Common myeloid progenitor, CD34-positive (primary cell): Measurements from ENCODE around the gene DPH6.

ENCODE experiments used
- CTCF ChIA-PET: fragments of 350-600 bp; sonication (Branson Sonifier 250); formaldehyde crosslinking; loops from one replicate; lab custom pipeline; 2021; ENCODE audit warnings: antibody characterized with exemption; lab: Charles Lee
- POLR2A ChIA-PET: fragments of 350-600 bp; sonication (Branson Sonifier 250); formaldehyde crosslinking; loops from one replicate; lab custom pipeline; 2021; ENCODE audit warnings: antibody characterized with exemption; lab: Charles Lee
- DNase-seq, 3 donors: peaks; one replicate each; pipeline versions ENCODE4 v3.0.0 to v3.0.0-alpha.2; 2013
- H3K27ac ChIP-seq, 2 experiments: 1 replicate in 1 of 2; 2 replicates in 1 of 2; pipeline ENCODE4 v1.7.0; 2013; ENCODE audit warnings: inconsistent platforms in 2 of 2, low read length in 2 of 2, mild to moderate bottlenecking in 2 of 2, low read depth in 1 of 2, moderate library complexity in 1 of 2; ENCODE audit not compliant: severe bottlenecking in 2 of 2, insufficient read depth in 1 of 2, poor library complexity in 1 of 2
- H3K27me3 ChIP-seq, 5 experiments: replicated peaks in 2 of 5; 1 replicate in 3 of 5; 2 replicates in 2 of 5; pipeline versions ENCODE4 v1.6.1 to v1.7.0; 2013; ENCODE audit warnings: low read length in 4 of 5, mild to moderate bottlenecking in 2 of 5, moderate library complexity in 2 of 5, inconsistent platforms in 1 of 5; ENCODE audit not compliant: insufficient read depth in 5 of 5, control insufficient read depth in 4 of 5
- H3K36me3 ChIP-seq, 4 experiments: 1 replicate in 2 of 4; 2 replicates in 2 of 4; pipeline versions ENCODE4 v1.6.1 to v1.7.0; 2013; ENCODE audit warnings: low read length in 3 of 4, control low read depth in 1 of 4, mild to moderate bottlenecking in 1 of 4; ENCODE audit not compliant: control insufficient read depth in 4 of 4, insufficient read depth in 4 of 4
- H3K4me1 ChIP-seq, 4 experiments: 1 replicate in 3 of 4; 2 replicates in 1 of 4; pipeline versions ENCODE4 v1.6.1 to v1.7.1; 2013; ENCODE audit warnings: low read length in 3 of 4, mild to moderate bottlenecking in 3 of 4, control low read depth in 1 of 4, inconsistent platforms in 1 of 4, moderate library complexity in 1 of 4; ENCODE audit not compliant: control insufficient read depth in 4 of 4, insufficient read depth in 4 of 4; ENCODE audit errors: control extremely low read depth in 1 of 4
- H3K4me3 ChIP-seq, 7 experiments: 1 replicate in 4 of 7; 2 replicates in 3 of 7; pipeline versions ENCODE4 v1.5.1 to v1.7.0; 2013; ENCODE audit warnings: mild to moderate bottlenecking in 7 of 7, low read length in 6 of 7, moderate library complexity in 6 of 7, inconsistent platforms in 2 of 7, low read depth in 2 of 7, control low read depth in 1 of 7; ENCODE audit not compliant: insufficient read depth in 4 of 7, control insufficient read depth in 1 of 7; ENCODE audit errors: extremely low read depth in 1 of 7
- H3K9me3 ChIP-seq, 5 experiments: 1 replicate in 4 of 5; 2 replicates in 1 of 5; pipeline versions ENCODE4 v1.6.1 to v1.7.1; 2013; ENCODE audit warnings: low read length in 4 of 5, mild to moderate bottlenecking in 2 of 5, inconsistent platforms in 1 of 5, low read depth in 1 of 5, moderate library complexity in 1 of 5; ENCODE audit not compliant: control insufficient read depth in 4 of 5, insufficient read depth in 2 of 5; ENCODE audit errors: control extremely low read depth in 1 of 5
- WGBS: methylation state at CpG from one replicate; pipeline ENCODE4 v1.1.5; 2013; ENCODE audit not compliant: insufficient coverage; 5-methylcytosine and 5-hydroxymethylcytosine counted together

Gene DPH6

GRCh38 chr15:35565901-35566300 lies 19.9 kb upstream of the DPH6 start:
- Histone ChIP-seq H3K27me3 (no peaks in the 10 kb centered on the region), H3K27ac (no peak overlapping the region), H3K36me3 (no peaks in the 10 kb centered on the region), H3K4me3 (no peak overlapping the region), H3K4me1 (no peaks in the 10 kb centered on the region), H3K9me3 (peaks cover 0 to 1% (median 0%) of the 10 kb centered on the region in 5 experiments)
- no CpG with 5 or more reads among the region's 3 CpGs for WGBS
- ChIA-PET POLR2A (no interaction called here), CTCF (no interaction called here)
- DNase-seq: no peak

DNA sequence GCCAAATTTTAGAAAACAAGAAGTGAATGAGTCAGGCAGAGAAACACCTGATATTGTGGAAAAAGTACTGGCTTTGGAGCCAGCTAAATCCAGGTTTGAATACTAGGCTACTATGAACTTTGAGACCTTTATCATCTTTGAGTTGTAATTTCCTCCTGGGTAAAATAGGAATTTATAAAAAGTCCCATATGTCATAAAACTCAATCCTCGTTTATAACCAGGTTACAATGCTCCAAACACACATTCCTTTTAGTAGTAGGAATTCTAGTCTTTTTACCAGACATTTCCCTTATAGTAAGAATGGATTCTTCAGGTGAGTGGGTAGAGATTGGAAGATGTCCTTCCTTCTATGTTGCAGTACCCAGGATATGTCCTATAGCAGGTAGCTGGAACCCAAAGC lies 16.7 kb upstream of the DPH6 start:
- no CpG with 5 or more reads among the region's 1 CpG for WGBS
- Histone ChIP-seq H3K27me3 (no peaks in the 10 kb centered on the region), H3K36me3 (no peaks in the 10 kb centered on the region), H3K4me3 (no peak overlapping the region), H3K9me3 (no peaks in the 10 kb centered on the region), H3K4me1 (no peaks in the 10 kb centered on the region), H3K27ac (no peak overlapping the region)
- POLR2A ChIA-PET: no interaction called here
- CTCF ChIA-PET: no interaction called here
- DNase-seq: no peak

DNA sequence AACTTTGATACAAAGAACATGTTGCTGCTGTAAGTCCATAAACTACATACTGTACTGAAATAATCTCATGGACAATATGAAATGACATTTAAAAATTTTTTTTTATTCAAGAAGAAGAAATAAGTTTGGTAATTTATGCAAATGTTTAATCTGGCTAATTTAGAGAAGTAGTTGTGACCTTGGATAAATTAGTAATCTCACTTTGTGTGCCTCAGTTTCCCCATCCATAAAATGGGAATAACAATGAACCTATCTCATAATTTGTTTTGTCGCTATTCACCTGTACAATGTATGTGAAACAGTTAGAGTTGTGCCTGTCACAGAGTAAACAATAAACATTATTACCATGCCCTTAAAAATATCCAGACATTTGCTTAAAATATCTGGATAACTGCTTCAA lies 15.3 kb upstream of the DPH6 start:
- Histone ChIP-seq H3K4me3 (no peak overlapping the region), H3K4me1 (no peaks in the 10 kb centered on the region), H3K9me3 (no peaks in the 10 kb centered on the region), H3K36me3 (no peaks in the 10 kb centered on the region), H3K27ac (no peak overlapping the region), H3K27me3 (no peaks in the 10 kb centered on the region)
- ChIA-PET POLR2A (no interaction called here), CTCF (no interaction called here)
- no peak for DNase-seq
- WGBS: no CpG with 5 or more reads among the region's 1 CpG

DNA sequence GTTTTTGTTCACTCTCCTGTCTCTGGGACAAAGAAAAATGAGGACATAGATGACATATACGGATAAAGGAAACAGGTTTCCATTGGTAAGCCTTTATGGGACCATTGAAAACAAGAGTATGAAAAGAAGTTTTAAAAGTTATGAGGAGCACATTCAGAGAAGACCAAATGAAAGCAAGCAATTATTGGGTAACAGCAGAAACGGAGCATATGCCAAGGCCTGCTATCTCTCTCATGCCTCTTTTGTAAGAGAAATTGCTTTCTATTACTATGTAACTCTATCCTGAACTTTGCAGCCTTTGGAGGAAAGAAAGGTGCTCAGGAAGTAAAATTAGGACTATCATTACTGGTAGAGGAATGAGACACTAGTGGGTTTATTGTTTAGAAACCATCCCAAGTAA lies 14.9 kb upstream of the DPH6 start:
- CTCF ChIA-PET: no interaction called here
- H3K4me3 ChIP-seq: no peak overlapping the region
- no peak overlapping the region for H3K27ac ChIP-seq
- POLR2A ChIA-PET: no interaction called here
- no peak for DNase-seq
- H3K36me3 ChIP-seq: no peaks in the 10 kb centered on the region
- H3K27me3 ChIP-seq: no peaks in the 10 kb centered on the region
- no peaks in the 10 kb centered on the region for H3K4me1 ChIP-seq
- WGBS: 100% methylated on average over 1 of the region's 2 CpGs
- H3K9me3 ChIP-seq: no peaks in the 10 kb centered on the region

GRCh38 chr15:35560258-35560657 lies 14.3 kb upstream of the DPH6 start:
- Histone ChIP-seq H3K27me3 (no peaks in the 10 kb centered on the region), H3K27ac (no peak overlapping the region), H3K4me1 (no peaks in the 10 kb centered on the region), H3K4me3 (no peak overlapping the region), H3K9me3 (no peaks in the 10 kb centered on the region), H3K36me3 (no peaks in the 10 kb centered on the region)
- ChIA-PET CTCF (no interaction called here), POLR2A (no interaction called here)
- WGBS: no CpG with 5 or more reads among the region's 1 CpG
- no peak for DNase-seq

DNA sequence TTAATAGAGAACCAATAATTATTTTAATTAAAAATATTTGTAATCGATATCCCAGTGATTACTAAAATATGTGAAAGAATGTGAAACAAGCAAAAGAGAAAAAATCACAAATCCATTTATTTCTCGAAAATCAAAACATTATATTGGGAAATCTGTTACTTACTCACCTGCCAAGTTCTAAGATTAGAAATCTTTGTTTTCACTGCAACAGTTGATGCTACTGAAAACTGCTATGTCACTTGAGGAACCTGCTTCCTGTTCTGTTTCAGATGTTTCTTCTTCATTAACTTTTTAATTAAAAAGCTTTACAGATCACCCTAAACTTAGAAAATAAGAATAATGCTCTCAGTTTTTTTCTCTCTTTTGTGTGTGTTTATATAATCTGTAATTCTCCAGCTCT lies 13.7 kb upstream of the DPH6 start:
- Histone ChIP-seq H3K9me3 (no peaks in the 10 kb centered on the region), H3K27ac (no peak overlapping the region), H3K4me1 (no peaks in the 10 kb centered on the region), H3K4me3 (no peak overlapping the region), H3K36me3 (no peaks in the 10 kb centered on the region), H3K27me3 (no peaks in the 10 kb centered on the region)
- DNase-seq: peak in 2 of 3 donors; percentile 43 to 66
- CTCF ChIA-PET: no interaction called here
- no CpG with 5 or more reads among the region's 2 CpGs for WGBS
- POLR2A ChIA-PET: no interaction called here

DNA sequence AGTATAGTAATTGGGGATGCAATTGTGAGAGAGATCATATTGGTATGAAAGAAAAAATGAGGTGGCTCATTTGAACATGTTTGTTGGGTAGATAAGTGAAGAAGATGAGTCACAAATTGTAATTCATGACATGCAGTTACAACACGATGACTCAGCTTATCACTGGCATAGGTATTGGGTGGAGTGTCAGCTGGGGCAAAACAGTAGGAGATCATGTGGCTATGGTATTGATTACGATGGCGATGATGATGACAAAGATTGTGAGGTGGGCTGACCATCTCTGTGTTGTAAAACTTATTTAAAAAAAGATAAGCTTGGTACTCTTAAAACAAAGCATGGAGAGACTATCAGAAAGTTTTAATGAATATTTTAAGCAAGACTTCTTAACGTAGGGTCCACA lies 11.6 kb upstream of the DPH6 start:
- no peaks in the 10 kb centered on the region for H3K4me1 ChIP-seq
- no peak overlapping the region for H3K4me3 ChIP-seq
- POLR2A ChIA-PET: no interaction called here
- 100% methylated on average over 4 of the region's 4 CpGs for WGBS
- CTCF ChIA-PET: no interaction called here
- DNase-seq: peak in 2 of 3 donors; percentile 28 to 55
- H3K27ac ChIP-seq: no peak overlapping the region
- no peaks in the 10 kb centered on the region for H3K27me3 ChIP-seq
- H3K36me3 ChIP-seq: no peaks in the 10 kb centered on the region
- no peaks in the 10 kb centered on the region for H3K9me3 ChIP-seq
